NCI-H1694 treated with DMSO at 0.1 percent for 48 hours (cell line): ENCODE results near the gene SLC9A5.

Experiments used
- DNase-seq: peaks from one replicate; lab custom pipeline; 2025; lab: John Stamatoyannopoulos, UW

SLC9A5 gene, protein sequence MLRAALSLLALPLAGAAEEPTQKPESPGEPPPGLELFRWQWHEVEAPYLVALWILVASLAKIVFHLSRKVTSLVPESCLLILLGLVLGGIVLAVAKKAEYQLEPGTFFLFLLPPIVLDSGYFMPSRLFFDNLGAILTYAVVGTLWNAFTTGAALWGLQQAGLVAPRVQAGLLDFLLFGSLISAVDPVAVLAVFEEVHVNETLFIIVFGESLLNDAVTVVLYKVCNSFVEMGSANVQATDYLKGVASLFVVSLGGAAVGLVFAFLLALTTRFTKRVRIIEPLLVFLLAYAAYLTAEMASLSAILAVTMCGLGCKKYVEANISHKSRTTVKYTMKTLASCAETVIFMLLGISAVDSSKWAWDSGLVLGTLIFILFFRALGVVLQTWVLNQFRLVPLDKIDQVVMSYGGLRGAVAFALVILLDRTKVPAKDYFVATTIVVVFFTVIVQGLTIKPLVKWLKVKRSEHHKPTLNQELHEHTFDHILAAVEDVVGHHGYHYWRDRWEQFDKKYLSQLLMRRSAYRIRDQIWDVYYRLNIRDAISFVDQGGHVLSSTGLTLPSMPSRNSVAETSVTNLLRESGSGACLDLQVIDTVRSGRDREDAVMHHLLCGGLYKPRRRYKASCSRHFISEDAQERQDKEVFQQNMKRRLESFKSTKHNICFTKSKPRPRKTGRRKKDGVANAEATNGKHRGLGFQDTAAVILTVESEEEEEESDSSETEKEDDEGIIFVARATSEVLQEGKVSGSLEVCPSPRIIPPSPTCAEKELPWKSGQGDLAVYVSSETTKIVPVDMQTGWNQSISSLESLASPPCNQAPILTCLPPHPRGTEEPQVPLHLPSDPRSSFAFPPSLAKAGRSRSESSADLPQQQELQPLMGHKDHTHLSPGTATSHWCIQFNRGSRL

DNA sequence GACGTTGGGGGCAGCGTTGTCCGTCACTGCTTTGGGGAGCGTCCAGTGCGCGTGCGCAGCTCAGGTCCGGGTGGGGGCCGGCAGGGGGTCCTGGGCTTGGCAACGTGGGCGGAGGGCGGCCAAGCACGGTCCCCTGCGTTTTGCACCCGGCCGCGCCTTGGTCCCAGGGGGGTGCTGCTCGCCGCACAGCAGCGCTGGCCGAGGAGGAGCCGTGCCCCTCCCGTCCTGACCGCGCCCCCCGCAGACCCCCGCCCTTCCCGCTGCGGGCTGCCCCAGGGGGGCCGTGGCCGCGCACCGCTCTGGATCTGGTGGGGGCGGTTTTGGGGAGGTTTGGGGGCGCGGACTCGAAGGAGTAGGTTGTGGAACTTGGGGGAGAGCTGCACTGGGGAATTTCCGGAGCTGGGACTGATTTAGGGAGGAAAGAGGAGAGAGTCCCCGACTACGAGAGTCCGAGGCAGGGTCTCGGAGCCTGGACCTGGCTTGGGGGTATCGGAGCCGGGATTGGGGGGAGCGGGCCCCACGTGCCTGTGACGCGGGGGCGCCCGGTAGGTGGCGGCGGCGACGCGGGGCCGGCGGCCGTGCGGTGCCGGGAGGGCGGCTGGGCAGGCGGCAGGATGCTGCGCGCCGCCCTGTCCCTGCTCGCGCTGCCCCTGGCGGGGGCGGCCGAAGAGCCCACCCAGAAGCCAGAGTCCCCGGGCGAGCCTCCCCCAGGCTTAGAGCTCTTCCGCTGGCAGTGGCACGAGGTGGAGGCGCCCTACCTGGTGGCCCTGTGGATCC, at the start of gene SLC9A5:
TSS of gene SLC9A5 (plus strand) at position 579 of the 777 bp plus-strand sequence. CDS start at position 615, 36 bp downstream.
- no peak for DNase-seq

GRCh38 chr16:67199011-67199807, 49.6 kb upstream of the SLC9A5 start, which contains the start of gene ELMO3:
Gene ELMO3, plus strand, starts transcription at chr16:67199131. Its CDS starts 196 bp downstream, at chr16:67199327.
- no peak for DNase-seq

DNA sequence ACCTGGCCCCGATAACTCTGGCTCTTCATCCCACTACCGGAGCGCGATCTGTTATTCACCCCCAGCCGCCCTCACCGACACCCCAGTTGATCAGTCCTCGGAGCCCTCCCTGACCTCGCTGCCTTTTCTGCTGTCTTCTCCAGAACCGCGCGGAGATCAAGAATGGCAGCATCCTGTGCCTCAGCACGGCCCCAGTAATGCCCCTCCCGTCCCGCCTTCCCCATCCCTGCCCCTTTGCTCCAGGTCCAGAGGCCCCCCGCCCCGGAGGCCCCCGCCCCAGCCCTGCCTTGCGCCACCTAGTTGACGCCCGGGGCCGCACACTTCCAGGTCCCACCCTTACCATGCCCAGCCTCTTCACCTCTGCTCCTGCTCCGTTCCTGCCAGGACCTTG, 49.0 kb upstream of the SLC9A5 start:
- DNase-seq, result no peak

DNA sequence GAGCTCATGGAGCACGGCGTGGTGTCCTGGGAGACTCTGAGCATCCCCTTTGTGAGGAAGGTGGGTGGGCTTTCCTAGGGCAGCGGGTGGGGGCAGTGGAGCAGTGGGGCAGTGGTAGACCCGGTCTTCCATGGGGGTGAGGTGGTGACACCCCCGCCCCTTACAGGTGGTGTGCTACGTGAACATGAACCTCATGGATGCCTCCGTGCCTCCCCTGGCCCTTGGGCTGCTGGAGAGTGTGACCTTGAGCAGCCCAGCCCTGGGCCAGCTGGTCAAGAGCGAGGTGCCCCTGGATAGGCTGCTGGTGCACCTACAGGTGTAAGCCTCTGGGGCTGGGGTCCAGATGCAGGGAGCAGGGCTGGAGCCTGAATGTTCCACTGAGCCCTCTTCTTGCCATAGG, 48.3 kb upstream of the SLC9A5 start:
- DNase-seq, result no peak

DNA sequence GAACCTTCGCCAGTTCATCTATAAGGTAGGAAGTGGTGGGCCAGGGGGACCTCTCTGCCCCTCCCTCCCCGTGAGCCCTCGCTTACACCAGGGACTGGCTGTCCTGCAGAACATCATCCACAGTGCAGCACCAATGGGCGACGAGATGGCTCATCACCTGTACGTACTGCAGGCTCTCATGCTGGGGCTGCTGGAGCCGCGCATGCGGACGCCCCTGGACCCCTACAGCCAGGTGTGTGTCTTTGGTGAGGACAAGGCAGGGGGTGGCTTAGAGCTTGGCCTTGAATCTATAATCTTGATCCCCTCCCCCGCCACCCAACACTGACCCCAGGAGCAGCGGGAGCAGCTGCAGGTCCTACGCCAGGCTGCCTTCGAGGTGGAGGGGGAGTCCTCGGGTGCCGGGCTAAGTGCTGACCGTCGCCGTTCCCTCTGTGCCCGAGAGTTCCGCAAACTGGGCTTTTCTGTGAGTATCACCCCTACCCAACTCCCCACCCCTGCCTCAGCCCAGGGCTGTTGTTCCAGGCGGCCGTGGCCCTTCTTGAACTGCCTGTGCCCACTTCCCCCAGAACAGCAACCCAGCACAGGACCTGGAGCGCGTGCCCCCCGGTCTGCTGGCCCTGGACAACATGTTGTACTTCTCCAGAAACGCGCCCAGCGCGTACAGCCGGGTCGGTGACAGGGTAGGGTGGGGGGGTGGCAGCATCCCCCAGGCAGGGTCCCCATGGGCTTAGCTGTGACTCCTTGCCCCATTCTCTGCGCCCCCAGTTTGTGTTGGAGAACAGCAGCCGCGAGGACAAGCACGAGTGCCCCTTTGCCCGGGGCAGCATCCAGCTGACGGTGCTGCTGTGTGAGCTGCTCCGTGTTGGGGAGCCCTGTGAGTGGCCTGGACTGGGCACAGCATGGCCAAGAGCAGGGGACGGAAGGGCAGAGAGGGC, 47.1 kb upstream of the SLC9A5 start:
- DNase-seq, result no peak

- no peak for DNase-seq
Measured at GRCh38 chr16:67202426-67202825, 46.4 kb upstream of the SLC9A5 start.

DNA sequence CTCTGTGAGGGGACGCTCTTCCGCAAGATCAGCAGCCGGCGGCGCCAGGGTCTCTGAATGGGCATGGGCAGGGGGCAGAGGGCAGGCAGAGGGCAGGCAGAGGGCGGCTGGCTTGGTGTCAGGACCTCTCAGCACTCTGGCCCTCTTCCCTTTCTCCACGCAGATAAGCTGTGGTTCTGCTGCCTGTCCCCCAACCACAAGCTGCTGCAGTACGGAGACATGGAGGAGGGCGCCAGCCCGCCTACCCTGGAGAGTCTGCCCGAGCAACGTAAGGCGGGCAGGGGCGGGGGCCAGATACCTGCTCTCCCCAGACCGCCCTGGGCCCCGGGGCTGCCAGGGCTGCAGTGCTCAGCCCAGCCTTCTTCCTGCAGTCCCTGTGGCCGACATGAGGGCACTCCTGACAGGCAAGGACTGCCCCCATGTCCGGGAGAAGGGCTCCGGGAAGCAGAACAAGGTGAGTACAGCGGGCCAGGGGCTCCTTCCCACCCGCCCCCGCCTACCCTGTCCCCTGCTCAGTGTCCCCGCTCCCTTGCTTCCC, 45.8 kb upstream of the SLC9A5 start:
- no peak for DNase-seq

- no peak for DNase-seq
Measured at GRCh38 chr16:67204076-67204475, 44.7 kb upstream of the SLC9A5 start.

- no peak for DNase-seq
Measured at GRCh38 chr16:67206129-67206837, 42.5 kb upstream of the SLC9A5 start.

- DNase-seq, result no peak
Measured at GRCh38 chr16:67206838-67207248, 41.9 kb upstream of the SLC9A5 start.

DNA sequence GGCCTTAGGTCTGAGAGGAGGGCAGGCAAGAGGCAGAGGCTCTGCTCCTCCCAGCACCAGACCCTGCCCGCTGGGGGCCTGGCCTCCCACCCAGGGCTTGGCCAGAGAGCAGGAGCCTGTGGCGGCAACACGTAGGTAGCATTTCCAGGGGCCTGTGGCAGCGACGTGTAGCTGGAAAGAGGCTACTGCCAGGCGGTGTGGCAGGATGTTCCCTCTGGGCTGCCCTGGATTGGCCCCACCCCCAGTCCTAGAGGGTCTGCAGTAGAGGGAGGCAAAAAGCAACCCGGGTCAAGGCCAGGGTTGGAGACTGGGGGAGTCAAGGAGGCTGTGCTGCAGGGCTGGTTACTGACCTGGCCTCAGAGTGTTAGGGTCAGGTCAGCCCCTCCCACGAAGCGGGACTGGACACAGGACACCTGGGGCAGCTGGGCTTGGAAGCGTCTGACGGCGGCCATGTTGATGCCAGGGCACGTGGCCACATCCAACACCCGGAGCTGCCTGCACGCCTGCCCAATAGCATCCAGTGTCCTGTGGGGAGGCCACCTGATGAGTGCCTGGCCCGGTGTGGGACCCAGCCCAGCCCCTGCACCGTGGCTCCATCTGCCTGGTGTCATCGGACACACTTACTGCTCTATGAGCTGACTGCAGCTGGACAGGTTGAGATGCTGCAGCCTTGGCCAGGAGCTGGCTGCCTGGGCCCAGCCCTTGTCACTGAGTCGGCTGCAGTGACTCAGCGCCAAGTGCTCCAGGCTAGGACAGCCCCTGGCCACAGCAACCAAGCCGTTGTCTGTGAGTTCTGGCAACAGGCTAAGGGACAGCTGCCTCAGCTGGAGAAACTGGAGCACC, 41.3 kb upstream of the SLC9A5 start:
- no peak for DNase-seq

- DNase-seq, result no peak
Measured at GRCh38 chr16:67208154-67208896, 40.5 kb upstream of the SLC9A5 start.

DNA sequence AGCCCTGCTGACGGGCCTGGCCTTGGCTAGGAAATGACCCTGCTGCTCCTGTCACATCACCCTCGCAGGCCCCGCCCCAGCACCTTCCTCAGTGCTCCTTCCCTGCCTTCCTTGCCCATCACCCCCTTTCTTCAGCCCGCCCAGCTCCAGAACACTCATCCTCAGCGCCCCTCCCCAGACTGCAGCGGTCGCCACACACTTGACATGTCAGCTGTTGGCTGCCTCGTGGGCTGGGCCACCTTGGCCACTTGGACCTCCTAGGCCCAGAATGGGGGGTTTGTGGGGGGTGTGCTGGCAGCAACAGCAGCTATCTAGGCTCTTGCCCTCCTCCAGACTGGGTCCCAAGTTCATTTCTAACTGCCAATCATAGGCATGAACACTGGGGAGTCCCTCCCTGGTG, 39.2 kb upstream of the SLC9A5 start:
- no peak for DNase-seq

GRCh38 chr16:67210069-67210937, 38.5 kb upstream of the SLC9A5 start:
- no peak for DNase-seq

- no peak for DNase-seq
Measured at GRCh38 chr16:67211674-67212073, 37.1 kb upstream of the SLC9A5 start.

DNA sequence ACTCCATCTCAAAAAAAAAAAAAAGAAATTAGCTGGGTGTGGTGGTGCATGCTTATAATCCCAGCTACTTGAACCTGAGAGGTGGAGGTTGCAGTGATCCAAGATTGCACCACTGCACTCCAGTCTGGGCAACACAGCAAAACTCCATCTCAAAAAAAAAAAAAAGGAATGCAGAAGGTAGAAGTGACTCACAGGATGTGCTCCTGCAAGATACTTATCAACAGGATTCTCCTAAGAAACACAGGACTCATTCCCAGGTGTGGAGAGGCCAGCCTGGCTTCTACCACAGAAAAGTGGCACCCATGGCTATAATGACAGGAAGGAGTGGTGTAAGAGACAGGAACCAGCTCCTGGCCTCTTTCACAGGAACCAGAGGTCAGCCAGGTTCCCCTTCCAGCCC, 36.0 kb upstream of the SLC9A5 start:
- no peak for DNase-seq
